Measurements from ENCODE around the gene OR10T2. TPM values are rescaled to one million over a fixed set of nuclear protein-coding genes. Genes with fewer than 3 reads are reported as not detected.
"Not testable (repeated sequence)": the region's sequence is repeated elsewhere in the genome, so short reads cannot be mapped to it uniquely, and the experiment has no call there.

OR10T2 gene
- not detected for total RNA-seq

- DNase-seq (ENCODE audit: low spot score): no peak
Observed at GRCh38 chr1:158398818-158399514, at the start of gene OR10T2. OR10T2 (minus strand) TSS chr1:158399466; CDS start chr1:158399466, 0 bp downstream.

- no peak for DNase-seq (ENCODE audit: low spot score)
Observed at GRCh38 chr1:158445376-158445775, 46.1 kb upstream of the OR10T2 start.

GRCh38 chr1:158434741-158435140 lies 35.5 kb upstream of the OR10T2 start:
- DNase-seq (ENCODE audit: low spot score): no peak

- not testable (repeated sequence) for DNase-seq (ENCODE audit: low spot score)
Observed at GRCh38 chr1:158430163-158430562, 30.9 kb upstream of the OR10T2 start.

- no peak for DNase-seq (ENCODE audit: low spot score)
Observed at GRCh38 chr1:158426137-158426536, 26.9 kb upstream of the OR10T2 start, which contains the start of gene OR10K2. OR10K2 (minus strand) TSS chr1:158426237; CDS start chr1:158420866, 5,371 bp downstream.

- DNase-seq (ENCODE audit: low spot score): no peak
Observed at GRCh38 chr1:158425027-158425426, 25.8 kb upstream of the OR10T2 start.

- DNase-seq (ENCODE audit: low spot score): no peak
Observed at GRCh38 chr1:158422212-158422611, 22.9 kb upstream of the OR10T2 start.

GRCh38 chr1:158417586-158417985 lies 18.3 kb upstream of the OR10T2 start:
- no peak for DNase-seq (ENCODE audit: low spot score)

- no peak for DNase-seq (ENCODE audit: low spot score)
Observed at GRCh38 chr1:158414651-158415345, 15.5 kb upstream of the OR10T2 start.

GRCh38 chr1:158407092-158407491 lies 7.8 kb upstream of the OR10T2 start:
- no peak for DNase-seq (ENCODE audit: low spot score)

GRCh38 chr1:158400871-158401270 lies 1.6 kb upstream of the OR10T2 start:
- DNase-seq (ENCODE audit: low spot score): no peak

- no peak for DNase-seq (ENCODE audit: low spot score)
Observed at GRCh38 chr1:158396646-158397045, 2.6 kb downstream of the OR10T2 start.

GRCh38 chr1:158393476-158393875 lies 5.8 kb downstream of the OR10T2 start:
- DNase-seq (ENCODE audit: low spot score): no peak

GRCh38 chr1:158391099-158391498 lies 8.2 kb downstream of the OR10T2 start:
- no peak for DNase-seq (ENCODE audit: low spot score)

- DNase-seq (ENCODE audit: low spot score): no peak
Observed at GRCh38 chr1:158390331-158390730, 8.9 kb downstream of the OR10T2 start.

- no peak for DNase-seq (ENCODE audit: low spot score)
Observed at GRCh38 chr1:158374860-158375259, 24.4 kb downstream of the OR10T2 start.

- DNase-seq (ENCODE audit: low spot score): not testable (repeated sequence)
Observed at GRCh38 chr1:158374101-158374500, 25.2 kb downstream of the OR10T2 start.

GRCh38 chr1:158371188-158371953 lies 27.9 kb downstream of the OR10T2 start:
- no peak for DNase-seq (ENCODE audit: low spot score)

- DNase-seq (ENCODE audit: low spot score): no peak
Observed at GRCh38 chr1:158366783-158367182, 32.5 kb downstream of the OR10T2 start.

- no peak for DNase-seq (ENCODE audit: low spot score)
Observed at GRCh38 chr1:158362941-158363340, 36.3 kb downstream of the OR10T2 start.

GRCh38 chr1:158362482-158362881 lies 36.8 kb downstream of the OR10T2 start:
- no peak for DNase-seq (ENCODE audit: low spot score)

- DNase-seq (ENCODE audit: low spot score): no peak
Observed at GRCh38 chr1:158357441-158357840, 41.8 kb downstream of the OR10T2 start.
